K562 (cell line): ENCODE data around the gene SLC28A3. TPM values are rescaled to one million over a fixed set of nuclear protein-coding genes. Genes with fewer than 3 reads are reported as not detected.

ENCODE experiments used
- ATAC-seq: fragments of 200-7000 bp; cut with Tn5 transposase; 3 replicates; pipeline ENCODE4 v1.9.1; 2020; ENCODE audit warnings: moderate library complexity
- BruUV-seq: library from RNA; stranded (reverse); fragments of 400-500 nt; replicated peaks from 2 replicates; lab custom pipeline; 2021; lab: Mats Ljungman, UMichigan
- CTCF ChIA-PET: fragments of 300-600 bp; formaldehyde crosslinking; extraction: SDS; loops from one replicate; lab custom pipeline; 2021; ENCODE audit warnings: low intra/inter-chr PET ratio; lab: Yijun Ruan, JAX
- POLR2A ChIA-PET: fragments of 300-600, 350-650 bp; sonication (Branson Sonifier 250); formaldehyde crosslinking; extraction: SDS; loops from one replicate; lab custom pipeline; 2021; ENCODE audit warnings: antibody characterized with exemption, inconsistent platforms; lab: Yijun Ruan, JAX
- DNase-seq, 4 experiments: peaks; one replicate each; pipeline versions ENCODE4 v3.0.0 to v3.0.0-alpha.2; 2011 to 2018; ENCODE audit warnings: low spot score in 3 of 4, mixed read lengths in 3 of 4; ENCODE audit errors: extremely low read depth in 1 of 4
- FAIRE-seq: peaks from 2 replicates; lab custom pipeline; 2011; peaks lifted over from hg19 to GRCh38; lab: Jason Lieb, UNC
- H2AFZ ChIP-seq: 2 replicates; pipeline ENCODE4 v1.6.0; 2011; ENCODE audit warnings: low read depth, low read length, control low read depth, inconsistent platforms
- H3K27ac ChIP-seq: fragments of 200-600 bp; 3 replicates; pipeline ENCODE4 v1.8.0; 2011; ENCODE audit warnings: low read depth, mild to moderate bottlenecking, control low read depth, inconsistent platforms, low read length, moderate library complexity, mixed read lengths; ENCODE audit errors: extremely low read depth
- H3K27me3 ChIP-seq, 2 experiments: fragments of 300-600 bp in 1 of 2; 2 replicates in 1 of 2; 3 replicates in 1 of 2; pipeline versions ENCODE4 v1.6.0 to v1.8.0; 2011; ENCODE audit warnings: inconsistent platforms in 2 of 2, low read length in 2 of 2, mild to moderate bottlenecking in 1 of 2, mixed read lengths in 1 of 2, moderate library complexity in 1 of 2; ENCODE audit not compliant: control insufficient read depth in 2 of 2, insufficient read depth in 2 of 2
- H3K36me3 ChIP-seq: fragments of 300-600 bp; 3 replicates; pipeline ENCODE4 v1.8.0; 2011; ENCODE audit warnings: mild to moderate bottlenecking, low read length, inconsistent platforms; ENCODE audit not compliant: control insufficient read depth, insufficient read depth
- H3K4me1 ChIP-seq, 2 experiments: fragments of 200-600 bp in 1 of 2; replicated peaks in 1 of 2; 2 replicates in 1 of 2; 3 replicates in 1 of 2; pipeline versions ENCODE4 v1.5.1 to v1.8.0; 2011; ENCODE audit warnings: inconsistent platforms in 2 of 2, low read length in 2 of 2, mild to moderate bottlenecking in 1 of 2, mixed read lengths in 1 of 2, moderate library complexity in 1 of 2; ENCODE audit not compliant: control insufficient read depth in 2 of 2, insufficient read depth in 2 of 2
- H3K4me2 ChIP-seq: 2 replicates; pipeline ENCODE4 v1.6.1; 2011; ENCODE audit warnings: low read length, control low read depth, inconsistent platforms, mixed read lengths; ENCODE audit not compliant: insufficient read depth
- H3K4me3 ChIP-seq: fragments of 200-600 bp; sonication (generic), shearing (Covaris generic); 2 replicates; pipeline ENCODE4 v1.5.1; 2016; ENCODE audit warnings: control low read depth, inconsistent platforms
- H3K79me2 ChIP-seq: fragments of 200-600 bp; 3 replicates; pipeline ENCODE4 v1.8.0; 2011; ENCODE audit warnings: low read length, inconsistent platforms; ENCODE audit not compliant: control insufficient read depth, insufficient read depth
- H3K9ac ChIP-seq, 2 experiments: 2 replicates each; pipeline versions ENCODE4 v1.6.0 to v1.6.1; 2011; ENCODE audit warnings: low read depth in 2 of 2, low read length in 2 of 2, control low read depth in 1 of 2, inconsistent platforms in 1 of 2, mild to moderate bottlenecking in 1 of 2, mixed read lengths in 1 of 2; ENCODE audit not compliant: insufficient read depth in 1 of 2
- H3K9me1 ChIP-seq: one replicate; pipeline ENCODE4 v1.6.0; 2011; ENCODE audit warnings: inconsistent platforms, mild to moderate bottlenecking, low read length, moderate library complexity; ENCODE audit not compliant: control insufficient read depth, insufficient read depth
- H3K9me3 ChIP-seq: replicated peaks from 2 replicates; pipeline ENCODE4 v1.5.1; 2011; ENCODE audit warnings: low read depth, low read length, inconsistent platforms; ENCODE audit not compliant: control insufficient read depth, insufficient read depth
- H4K20me1 ChIP-seq: replicated peaks from 2 replicates; pipeline ENCODE4 v1.6.1; 2011; ENCODE audit warnings: low read length, inconsistent platforms, mixed read lengths; ENCODE audit not compliant: control insufficient read depth, insufficient read depth
- BRCA1 ChIP-seq, 2 experiments: fragments of 450-650 bp in 1 of 2; sonication (generic) in 1 of 2; formaldehyde crosslinking in 1 of 2; IDR thresholded peaks; 2 replicates each; pipeline versions ENCODE4 v1.5.0 to v1.6.1; 2017 to 2020; ENCODE audit warnings: mild to moderate bottlenecking in 1 of 2, missing genetic modification reagents in 1 of 2
- CBX2 ChIP-seq: fragments of 200-600 bp; sonication (generic); IDR thresholded peaks from one replicate; pipeline ENCODE4 v1.6.1; 2012; ENCODE audit warnings: mild to moderate bottlenecking, low read length, inconsistent platforms; ENCODE audit not compliant: insufficient read depth, poor library complexity, severe bottlenecking
- FUS ChIP-seq: fragments of 200-400 bp; formaldehyde crosslinking; optimal IDR thresholded peaks from 2 replicates; pipeline ENCODE3; 2017; ENCODE audit warnings: low read depth, low read length
- GABPB1 ChIP-seq: sonication (generic); formaldehyde crosslinking; IDR thresholded peaks from 2 replicates; pipeline ENCODE4 v1.8.0; 2022; ENCODE audit warnings: mild to moderate bottlenecking, missing genetic modification reagents
- HCFC1 ChIP-seq: IDR thresholded peaks from 2 replicates; pipeline ENCODE4 v1.6.1; 2012; ENCODE audit warnings: low read depth, low read length, improper control_type of control experiment
- MCM2 ChIP-seq: fragments of 450-650 bp; IDR thresholded peaks from 2 replicates; pipeline ENCODE4 v1.6.1; 2017; ENCODE audit warnings: low read depth, mild to moderate bottlenecking
- NFRKB ChIP-seq: fragments of 450-650 bp; IDR thresholded peaks from 2 replicates; pipeline ENCODE4 v1.6.1; 2016; ENCODE audit warnings: low read depth
- PHF20 ChIP-seq: fragments of 450-650 bp; IDR thresholded peaks from 2 replicates; pipeline ENCODE4 v1.6.1; 2018; ENCODE audit not compliant: partially characterized antibody
- RBBP5 ChIP-seq: fragments of 200-600 bp; sonication (generic); IDR thresholded peaks from 2 replicates; pipeline ENCODE4 v1.6.1; 2012; ENCODE audit warnings: borderline replicate concordance, mild to moderate bottlenecking, low read length, control low read depth, inconsistent platforms; ENCODE audit not compliant: insufficient read depth, poor library complexity, severe bottlenecking
- ZNF695 ChIP-seq: fragments of 450-650 bp; formaldehyde crosslinking; IDR thresholded peaks from 2 replicates; pipeline ENCODE4 v1.4.0; 2020; ENCODE audit warnings: mild to moderate bottlenecking, moderate library complexity
- WGBS: fragments of 100-300 bp; shearing (Covaris generic); methylation state at CpG from one replicate; pipeline ENCODE4 v1.1.6; 2016; ENCODE audit warnings: low coverage, mixed read lengths; ENCODE audit not compliant: insufficient coverage; ENCODE audit errors: missing lambda C conversion rate; 5-methylcytosine and 5-hydroxymethylcytosine counted together
- in situ Hi-C: fragments of 300-500 bp; cut with MboI; formaldehyde crosslinking; loops from 4 replicates; pipeline ENCODE4 v1.15.0; 2018; ENCODE audit warnings: inconsistent platforms, mixed read lengths
- intact Hi-C: fragments of 100-400 bp; cut with micrococcal nuclease; formaldehyde crosslinking; loops from 2 replicates; pipeline ENCODE4 v1.14.2; 2022
- polyA plus RNA-seq, 8 experiments: library from polyadenylated mRNA; depleted of rRNA in 4 of 8; stranded (reverse) in 5 of 8; unstranded in 3 of 8; fragments of >200 nt; fragmentation: Nextera tagmentation in 2 of 8; fragmentation: Illumina TruSeq in 1 of 8; extraction: Ambion mirVana in 2 of 8; extraction: Trizol in 1 of 8; gene quantifications; 2 replicates each; pipeline versions ENCODE4 v1.2.1 to v1.2.3, GENCODE V29; 2011 to 2014; ENCODE audit warnings: inconsistent platforms in 1 of 8, missing spikeins in 1 of 8
- total RNA-seq, 7 experiments: library from RNA; depleted of rRNA in 6 of 7; stranded (reverse); fragments of >200 nt in 6 of 7; fragmentation: Illumina TruSeq in 2 of 7; extraction: Trizol in 2 of 7; gene quantifications; 2 replicates each; pipeline versions ENCODE4 v1.2.1 to v1.2.3, GENCODE V29; 2011 to 2021; ENCODE audit warnings: low replicate concordance in 1 of 7
- TF ChIP-seq, protein P1 (sequence below): fragments of 450-650 bp; IDR thresholded peaks from 2 replicates; pipeline ENCODE4 v1.6.1; 2016; ENCODE audit warnings: antibody characterized with exemption
- TF ChIP-seq, protein P2 (sequence below), 2 experiments: fragments of 250-450 bp in 1 of 2; fragments of 450-650 bp in 1 of 2; sonication (Bioruptor Pico) in 1 of 2; IDR thresholded peaks; 2 replicates each; pipeline versions ENCODE4 v1.6.1 to v1.8.0; 2016 to 2021; ENCODE audit warnings: mild to moderate bottlenecking in 2 of 2, moderate library complexity in 2 of 2, missing compliant biosample characterization in 1 of 2, missing genetic modification characterization in 1 of 2
- TF ChIP-seq, protein P3 (sequence below): fragments of 250-450 bp; sonication (Bioruptor Pico); IDR thresholded peaks from 2 replicates; pipeline ENCODE4 v1.8.0; 2022; ENCODE audit warnings: inconsistent platforms

Gene SLC28A3
- total and polyA plus RNA-seq, 9 of the 15 experiments (the other 6 are each of a cell fraction or from before 2014, with no cell fraction given) = not detected

DNA sequence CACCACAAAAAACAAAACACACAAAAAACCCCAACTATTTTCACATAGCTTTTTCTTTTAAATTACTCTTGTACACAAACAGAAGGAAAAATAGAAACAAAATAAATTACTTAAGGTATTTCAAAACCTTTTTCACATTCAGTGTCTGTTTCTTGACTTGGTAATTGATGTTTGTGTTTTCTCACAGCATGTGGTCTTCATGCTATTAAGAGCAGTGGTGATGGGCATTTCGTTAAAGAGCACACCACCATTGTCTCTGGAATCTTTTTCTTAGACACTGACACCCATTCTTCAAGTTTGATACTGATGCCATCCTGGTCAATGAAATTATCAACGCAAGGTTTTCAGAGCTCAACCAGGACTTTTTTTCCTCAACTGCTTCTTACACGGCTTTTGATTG lies 63.8 kb downstream of the SLC28A3 start:
- TF ChIP-seq HCFC1 (no peak), PHF20 (no peak), RBBP5 (no peak), CBX2 (no peak), ZNF695 (no peak), NFRKB (no peak), FUS (no peak), MCM2 (no peak), GABPB1 (CRISPR knock-in tag) (no peak), BRCA1 (IDR thresholded peaks at IDR 0.05) (no peak), BRCA1 (CRISPR knock-in tag; IDR thresholded peaks at IDR 0.05) (no peak)
- TF ChIP-seq, protein P1, sequence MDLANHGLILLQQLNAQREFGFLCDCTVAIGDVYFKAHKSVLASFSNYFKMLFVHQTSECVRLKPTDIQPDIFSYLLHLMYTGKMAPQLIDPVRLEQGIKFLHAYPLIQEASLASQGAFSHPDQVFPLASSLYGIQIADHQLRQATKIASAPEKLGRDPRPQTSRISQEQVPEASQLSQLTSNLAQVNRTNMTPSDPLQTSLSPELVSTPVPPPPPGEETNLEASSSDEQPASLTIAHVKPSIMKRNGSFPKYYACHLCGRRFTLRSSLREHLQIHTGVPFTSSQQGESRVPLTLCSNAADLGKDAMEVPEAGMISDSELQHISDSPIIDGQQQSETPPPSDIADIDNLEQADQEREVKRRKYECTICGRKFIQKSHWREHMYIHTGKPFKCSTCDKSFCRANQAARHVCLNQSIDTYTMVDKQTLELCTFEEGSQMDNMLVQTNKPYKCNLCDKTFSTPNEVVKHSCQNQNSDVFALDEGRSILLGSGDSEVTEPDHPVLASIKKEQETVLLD = no peak
- TF ChIP-seq, protein P2, sequence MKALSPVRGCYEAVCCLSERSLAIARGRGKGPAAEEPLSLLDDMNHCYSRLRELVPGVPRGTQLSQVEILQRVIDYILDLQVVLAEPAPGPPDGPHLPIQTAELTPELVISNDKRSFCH (CRISPR knock-in tag; IDR thresholded peaks at IDR 0.05) = no peak
- TF ChIP-seq, protein P2 (tag; IDR thresholded peaks at IDR 0.05) = no peak
- TF ChIP-seq, protein P3, sequence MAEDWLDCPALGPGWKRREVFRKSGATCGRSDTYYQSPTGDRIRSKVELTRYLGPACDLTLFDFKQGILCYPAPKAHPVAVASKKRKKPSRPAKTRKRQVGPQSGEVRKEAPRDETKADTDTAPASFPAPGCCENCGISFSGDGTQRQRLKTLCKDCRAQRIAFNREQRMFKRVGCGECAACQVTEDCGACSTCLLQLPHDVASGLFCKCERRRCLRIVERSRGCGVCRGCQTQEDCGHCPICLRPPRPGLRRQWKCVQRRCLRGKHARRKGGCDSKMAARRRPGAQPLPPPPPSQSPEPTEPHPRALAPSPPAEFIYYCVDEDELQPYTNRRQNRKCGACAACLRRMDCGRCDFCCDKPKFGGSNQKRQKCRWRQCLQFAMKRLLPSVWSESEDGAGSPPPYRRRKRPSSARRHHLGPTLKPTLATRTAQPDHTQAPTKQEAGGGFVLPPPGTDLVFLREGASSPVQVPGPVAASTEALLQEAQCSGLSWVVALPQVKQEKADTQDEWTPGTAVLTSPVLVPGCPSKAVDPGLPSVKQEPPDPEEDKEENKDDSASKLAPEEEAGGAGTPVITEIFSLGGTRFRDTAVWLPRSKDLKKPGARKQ (CRISPR knock-in tag) = no peak
- TF ChIP-seq, all 486 proteins: peak for 0
- Histone ChIP-seq H3K9me3 (no peaks in the 10 kb centered on the region), H2AFZ (no peak overlapping the region), H3K79me2 (no peaks in the 10 kb centered on the region), H4K20me1 (no peaks in the 10 kb centered on the region), H3K27ac (no peak overlapping the region), H3K4me3 (no peak overlapping the region), H3K9me1 (no peaks in the 10 kb centered on the region), H3K4me2 (no peak overlapping the region), H3K27me3 (peaks cover 4% of the 10 kb centered on the region in 2 experiments; a peak in 1 of 5 replicates), H3K4me1 (no peaks in the 10 kb centered on the region), H3K9ac (no peak overlapping the region), H3K36me3 (no peaks in the 10 kb centered on the region)
- FAIRE-seq (no peak), ATAC-seq (no peak), DNase-seq (no peak)
- BruUV-seq = no TSS peak
- ChIA-PET CTCF (no interaction called here), POLR2A (no interaction called here)
- intact Hi-C loops = no loop called here
- 2% methylated on average over 3 of the region's 3 CpGs for WGBS
- in situ Hi-C loops = no loop called here
